GM23338 (cell line): ENCODE measurements around the gene HTR1E. TPM values are rescaled to one million over a fixed set of nuclear protein-coding genes. Genes with fewer than 3 reads are reported as not detected.

Experiments
- ATAC-seq: fragments of 200-7000 bp; cut with Tn5 transposase; 3 replicates; pipeline ENCODE4 v1.9.1; 2020
- DNase-seq: peaks from one replicate; pipeline ENCODE4 v3.0.0-alpha.2; 2015; ENCODE audit warnings: low spot score
- H2AFZ ChIP-seq: fragments of 200-600 bp; sonication (generic); 2 replicates; pipeline ENCODE4 v1.8.0; 2016; ENCODE audit warnings: antibody characterized with exemption, mild to moderate bottlenecking, moderate library complexity
- H3F3A ChIP-seq: fragments of 200-600 bp; sonication (generic); replicated peaks from 2 replicates; pipeline ENCODE4 v1.8.0; 2017; ENCODE audit warnings: antibody characterized with exemption, mixed run types, low read depth
- H3K27ac ChIP-seq: fragments of 200-600 bp; sonication (generic); 2 replicates; pipeline ENCODE4 v1.6.1; 2016; ENCODE audit warnings: low read depth
- H3K27me3 ChIP-seq: fragments of 200-600 bp; sonication (generic); 2 replicates; pipeline ENCODE4 v1.8.0; 2016; ENCODE audit warnings: mild to moderate bottlenecking, mixed run types, moderate library complexity; ENCODE audit not compliant: insufficient read depth
- H3K36me3 ChIP-seq: fragments of 200-600 bp; sonication (generic); 2 replicates; pipeline ENCODE4 v1.8.0; 2016; ENCODE audit warnings: mild to moderate bottlenecking; ENCODE audit not compliant: insufficient read depth
- H3K4me1 ChIP-seq: fragments of 200-600 bp; sonication (generic); 2 replicates; pipeline ENCODE4 v1.8.0; 2016; ENCODE audit warnings: mild to moderate bottlenecking, moderate library complexity; ENCODE audit not compliant: insufficient read depth
- H3K4me2 ChIP-seq: fragments of 200-600 bp; sonication (generic); 2 replicates; pipeline ENCODE4 v1.7.1; 2017; ENCODE audit warnings: mixed run types
- H3K4me3 ChIP-seq: fragments of 200-600 bp; sonication (generic); 2 replicates; pipeline ENCODE4 v1.6.1; 2016; ENCODE audit warnings: mixed run types
- H3K79me2 ChIP-seq: fragments of 200-600 bp; sonication (generic); replicated peaks from 2 replicates; pipeline ENCODE4 v1.8.0; 2017; ENCODE audit warnings: mild to moderate bottlenecking; ENCODE audit not compliant: insufficient read depth
- H3K9me2 ChIP-seq: fragments of 200-600 bp; sonication (generic); 2 replicates; pipeline ENCODE4 v1.8.0; 2017; ENCODE audit not compliant: insufficient read depth
- H4K20me1 ChIP-seq: fragments of 200-600 bp; sonication (generic); replicated peaks from 2 replicates; pipeline ENCODE4 v1.8.0; 2017; ENCODE audit warnings: mild to moderate bottlenecking; ENCODE audit not compliant: insufficient read depth
- H3K27ac Mint-ChIP-seq: 2 replicates; pipeline ENCODE4 v1.8.0; 2020; ENCODE audit warnings: inconsistent platforms, mild to moderate bottlenecking, moderate library complexity, mixed read lengths
- H3K27me3 Mint-ChIP-seq: 3 replicates; pipeline ENCODE4 v1.8.0; 2022; ENCODE audit warnings: low read depth, mild to moderate bottlenecking, moderate library complexity, mixed read lengths, inconsistent platforms; ENCODE audit not compliant: insufficient read depth, poor library complexity
- H3K36me3 Mint-ChIP-seq: 3 replicates; pipeline ENCODE4 v1.8.0; 2021; ENCODE audit warnings: low read depth, mild to moderate bottlenecking, inconsistent platforms, moderate library complexity, mixed read lengths
- H3K4me1 Mint-ChIP-seq: 3 replicates; pipeline ENCODE4 v1.8.0; 2020; ENCODE audit warnings: mild to moderate bottlenecking, inconsistent platforms, mixed read lengths
- H3K4me3 Mint-ChIP-seq: 3 replicates; pipeline ENCODE4 v1.8.0; 2021; ENCODE audit warnings: moderate library complexity, mild to moderate bottlenecking, inconsistent platforms, mixed read lengths
- H3K9me3 Mint-ChIP-seq: 3 replicates; pipeline ENCODE4 v1.8.0; 2020; ENCODE audit warnings: moderate library complexity, mild to moderate bottlenecking, inconsistent platforms, mixed read lengths
- CREB1 ChIP-seq: fragments of 250-450 bp; sonication (Bioruptor Pico); IDR thresholded peaks from 2 replicates; pipeline ENCODE4 v1.5.0; 2020; ENCODE audit warnings: low read depth, mild to moderate bottlenecking, moderate library complexity
- EZH2 ChIP-seq: fragments of 200-600 bp; sonication (generic); IDR thresholded peaks from one replicate; pipeline ENCODE4 v1.8.0; 2017; ENCODE audit warnings: antibody characterized with exemption, mild to moderate bottlenecking, low read depth; ENCODE audit not compliant: unreplicated experiment
- JUNB ChIP-seq: IDR thresholded peaks from one replicate; pipeline ENCODE4 v1.6.1; 2016; ENCODE audit warnings: antibody characterized with exemption; ENCODE audit not compliant: unreplicated experiment
- NANOG ChIP-seq: IDR thresholded peaks from 2 replicates; pipeline ENCODE4 v1.6.1; 2016; ENCODE audit warnings: antibody characterized with exemption, borderline replicate concordance
- POLR2AphosphoS5 ChIP-seq: IDR thresholded peaks from 2 replicates; pipeline ENCODE4 v1.6.1; 2016; ENCODE audit warnings: antibody characterized with exemption, low read depth
- STAT1 ChIP-seq: IDR thresholded peaks from one replicate; pipeline ENCODE4 v1.6.1; 2016; ENCODE audit warnings: antibody characterized with exemption; ENCODE audit not compliant: unreplicated experiment
- ZNF114 ChIP-seq: fragments of 250-450 bp; sonication (Bioruptor Pico); IDR thresholded peaks from 2 replicates; pipeline ENCODE4 v1.5.0; 2020; ENCODE audit warnings: mild to moderate bottlenecking, moderate library complexity
- ZNF331 ChIP-seq: fragments of 250-450 bp; sonication (Bioruptor Pico); IDR thresholded peaks from 2 replicates; pipeline ENCODE4 v1.5.0; 2020; ENCODE audit warnings: low read depth, mild to moderate bottlenecking, moderate library complexity
- polyA plus RNA-seq: library from polyadenylated mRNA; unstranded; fragments of >200 nt; fragmentation: Nextera tagmentation; extraction: Ambion mirVana; gene quantifications from 2 replicates; pipeline ENCODE4 v1.2.1, GENCODE V29; 2016
- total RNA-seq: library from RNA; depleted of rRNA; stranded (reverse); fragments of >200 nt; shearing (Covaris generic); gene quantifications from 2 replicates; pipeline ENCODE4 v1.2.3, GENCODE V29; 2014
- TF ChIP-seq, protein P1 (sequence below): IDR thresholded peaks from 2 replicates; pipeline ENCODE4 v1.6.1; 2016; ENCODE audit warnings: antibody characterized with exemption
- TF ChIP-seq, protein P2 (sequence below): IDR thresholded peaks from one replicate; pipeline ENCODE4 v1.6.1; 2018; ENCODE audit warnings: antibody characterized with exemption; ENCODE audit not compliant: unreplicated experiment
- TF ChIP-seq, protein P3 (sequence below): fragments of 250-450 bp; sonication (Bioruptor Pico); IDR thresholded peaks from 2 replicates; pipeline ENCODE4 v1.5.0; 2020; ENCODE audit warnings: mild to moderate bottlenecking, moderate library complexity

HTR1E gene
- total and polyA plus RNA-seq, 2 experiments from 2014 or later = not detected

DNA sequence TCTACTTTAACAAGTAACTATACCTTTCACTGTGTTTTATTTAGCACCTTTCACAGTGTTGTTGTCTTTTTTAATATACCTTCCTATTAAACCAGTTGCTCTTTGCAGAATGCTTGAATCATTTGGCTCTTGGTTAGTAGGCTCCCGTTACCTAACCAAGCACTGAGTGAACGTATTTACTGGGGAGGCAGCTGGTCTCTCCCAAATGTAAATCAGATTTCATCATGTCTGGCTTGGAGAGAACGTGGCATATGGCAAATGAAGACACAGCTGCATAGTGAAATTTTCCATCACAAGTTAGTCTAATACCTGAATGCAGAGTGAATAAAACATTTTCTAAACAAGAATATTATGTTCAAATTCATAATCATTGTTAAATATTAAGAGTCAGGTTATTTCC, 12.4 kb downstream of the HTR1E start:
- Mint-ChIP-seq H3K4me3 (no peak overlapping the region), H3K4me1 (peaks cover 2% of the 10 kb centered on the region; the same call in 1 of the 3 replicates), H3K9me3 (no peaks in the 10 kb centered on the region), H3K36me3 (no peaks in the 10 kb centered on the region), H3K27ac (no peak overlapping the region), H3K27me3 (no peaks in the 10 kb centered on the region)
- Histone ChIP-seq H4K20me1 (no peaks in the 10 kb centered on the region), H3K4me3 (no peak overlapping the region), H3K79me2 (no peaks in the 10 kb centered on the region), H3K4me1 (no peaks in the 10 kb centered on the region), H3K4me2 (no peak overlapping the region), H3K27ac (no peak overlapping the region), H2AFZ (no peak overlapping the region), H3F3A (no peaks in the 10 kb centered on the region), H3K9me2 (peaks cover 2% of the 10 kb centered on the region; the same call in 1 of the 2 replicates), H3K27me3 (no peaks in the 10 kb centered on the region), H3K36me3 (no peaks in the 10 kb centered on the region)
- no peak for ATAC-seq
- DNase-seq = no peak
- no peak for TF ChIP-seq CREB1
- no peak for TF ChIP-seq POLR2AphosphoS5
- no peak for TF ChIP-seq ZNF331 (CRISPR knock-in tag)
- no peak for TF ChIP-seq EZH2

DNA sequence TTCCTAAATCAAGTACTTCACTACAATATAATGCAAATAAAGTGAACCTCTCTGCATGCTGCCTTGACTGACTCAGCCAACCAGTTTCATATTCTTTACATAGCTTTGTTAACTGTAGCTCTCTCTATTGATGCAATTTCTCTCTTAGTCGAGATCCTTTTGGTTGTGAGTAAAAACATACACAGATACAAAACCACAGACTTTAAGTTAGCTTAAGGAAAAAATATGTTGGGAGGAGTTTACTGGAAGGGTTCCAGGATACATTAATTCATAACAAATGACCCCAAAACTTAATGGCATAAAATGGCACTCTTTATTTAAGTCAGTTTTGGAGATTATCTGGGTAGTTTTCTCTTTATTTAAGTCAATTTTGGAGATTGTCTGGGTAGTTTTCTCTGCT, 15.7 kb downstream of the HTR1E start:
- Histone ChIP-seq H2AFZ (no peak overlapping the region), H3K79me2 (no peaks in the 10 kb centered on the region), H3K9me2 (peaks cover 8% of the 10 kb centered on the region; the same call in 1 of the 2 replicates), H3K27me3 (no peaks in the 10 kb centered on the region), H4K20me1 (no peaks in the 10 kb centered on the region), H3F3A (no peaks in the 10 kb centered on the region), H3K36me3 (no peaks in the 10 kb centered on the region), H3K27ac (no peak overlapping the region), H3K4me3 (no peak overlapping the region), H3K4me2 (no peak overlapping the region), H3K4me1 (no peaks in the 10 kb centered on the region)
- H3K9me3 Mint-ChIP-seq = no peaks in the 10 kb centered on the region
- DNase-seq = no peak
- ATAC-seq = no peak
- H3K36me3 Mint-ChIP-seq = no peaks in the 10 kb centered on the region
- H3K4me3 Mint-ChIP-seq = no peak overlapping the region
- no peaks in the 10 kb centered on the region for H3K27me3 Mint-ChIP-seq
- H3K27ac Mint-ChIP-seq = no peak overlapping the region
- H3K4me1 Mint-ChIP-seq = peaks cover 2% of the 10 kb centered on the region; the same call in 1 of the 3 replicates
- TF ChIP-seq JUNB (no peak), EZH2 (no peak), NANOG (no peak), POLR2AphosphoS5 (no peak), ZNF114 (no peak), STAT1 (no peak)
- TF ChIP-seq, protein P1, sequence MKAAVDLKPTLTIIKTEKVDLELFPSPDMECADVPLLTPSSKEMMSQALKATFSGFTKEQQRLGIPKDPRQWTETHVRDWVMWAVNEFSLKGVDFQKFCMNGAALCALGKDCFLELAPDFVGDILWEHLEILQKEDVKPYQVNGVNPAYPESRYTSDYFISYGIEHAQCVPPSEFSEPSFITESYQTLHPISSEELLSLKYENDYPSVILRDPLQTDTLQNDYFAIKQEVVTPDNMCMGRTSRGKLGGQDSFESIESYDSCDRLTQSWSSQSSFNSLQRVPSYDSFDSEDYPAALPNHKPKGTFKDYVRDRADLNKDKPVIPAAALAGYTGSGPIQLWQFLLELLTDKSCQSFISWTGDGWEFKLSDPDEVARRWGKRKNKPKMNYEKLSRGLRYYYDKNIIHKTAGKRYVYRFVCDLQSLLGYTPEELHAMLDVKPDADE = no peak
- TF ChIP-seq, protein P2, sequence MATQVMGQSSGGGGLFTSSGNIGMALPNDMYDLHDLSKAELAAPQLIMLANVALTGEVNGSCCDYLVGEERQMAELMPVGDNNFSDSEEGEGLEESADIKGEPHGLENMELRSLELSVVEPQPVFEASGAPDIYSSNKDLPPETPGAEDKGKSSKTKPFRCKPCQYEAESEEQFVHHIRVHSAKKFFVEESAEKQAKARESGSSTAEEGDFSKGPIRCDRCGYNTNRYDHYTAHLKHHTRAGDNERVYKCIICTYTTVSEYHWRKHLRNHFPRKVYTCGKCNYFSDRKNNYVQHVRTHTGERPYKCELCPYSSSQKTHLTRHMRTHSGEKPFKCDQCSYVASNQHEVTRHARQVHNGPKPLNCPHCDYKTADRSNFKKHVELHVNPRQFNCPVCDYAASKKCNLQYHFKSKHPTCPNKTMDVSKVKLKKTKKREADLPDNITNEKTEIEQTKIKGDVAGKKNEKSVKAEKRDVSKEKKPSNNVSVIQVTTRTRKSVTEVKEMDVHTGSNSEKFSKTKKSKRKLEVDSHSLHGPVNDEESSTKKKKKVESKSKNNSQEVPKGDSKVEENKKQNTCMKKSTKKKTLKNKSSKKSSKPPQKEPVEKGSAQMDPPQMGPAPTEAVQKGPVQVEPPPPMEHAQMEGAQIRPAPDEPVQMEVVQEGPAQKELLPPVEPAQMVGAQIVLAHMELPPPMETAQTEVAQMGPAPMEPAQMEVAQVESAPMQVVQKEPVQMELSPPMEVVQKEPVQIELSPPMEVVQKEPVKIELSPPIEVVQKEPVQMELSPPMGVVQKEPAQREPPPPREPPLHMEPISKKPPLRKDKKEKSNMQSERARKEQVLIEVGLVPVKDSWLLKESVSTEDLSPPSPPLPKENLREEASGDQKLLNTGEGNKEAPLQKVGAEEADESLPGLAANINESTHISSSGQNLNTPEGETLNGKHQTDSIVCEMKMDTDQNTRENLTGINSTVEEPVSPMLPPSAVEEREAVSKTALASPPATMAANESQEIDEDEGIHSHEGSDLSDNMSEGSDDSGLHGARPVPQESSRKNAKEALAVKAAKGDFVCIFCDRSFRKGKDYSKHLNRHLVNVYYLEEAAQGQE = no peak
- TF ChIP-seq, protein P3, sequence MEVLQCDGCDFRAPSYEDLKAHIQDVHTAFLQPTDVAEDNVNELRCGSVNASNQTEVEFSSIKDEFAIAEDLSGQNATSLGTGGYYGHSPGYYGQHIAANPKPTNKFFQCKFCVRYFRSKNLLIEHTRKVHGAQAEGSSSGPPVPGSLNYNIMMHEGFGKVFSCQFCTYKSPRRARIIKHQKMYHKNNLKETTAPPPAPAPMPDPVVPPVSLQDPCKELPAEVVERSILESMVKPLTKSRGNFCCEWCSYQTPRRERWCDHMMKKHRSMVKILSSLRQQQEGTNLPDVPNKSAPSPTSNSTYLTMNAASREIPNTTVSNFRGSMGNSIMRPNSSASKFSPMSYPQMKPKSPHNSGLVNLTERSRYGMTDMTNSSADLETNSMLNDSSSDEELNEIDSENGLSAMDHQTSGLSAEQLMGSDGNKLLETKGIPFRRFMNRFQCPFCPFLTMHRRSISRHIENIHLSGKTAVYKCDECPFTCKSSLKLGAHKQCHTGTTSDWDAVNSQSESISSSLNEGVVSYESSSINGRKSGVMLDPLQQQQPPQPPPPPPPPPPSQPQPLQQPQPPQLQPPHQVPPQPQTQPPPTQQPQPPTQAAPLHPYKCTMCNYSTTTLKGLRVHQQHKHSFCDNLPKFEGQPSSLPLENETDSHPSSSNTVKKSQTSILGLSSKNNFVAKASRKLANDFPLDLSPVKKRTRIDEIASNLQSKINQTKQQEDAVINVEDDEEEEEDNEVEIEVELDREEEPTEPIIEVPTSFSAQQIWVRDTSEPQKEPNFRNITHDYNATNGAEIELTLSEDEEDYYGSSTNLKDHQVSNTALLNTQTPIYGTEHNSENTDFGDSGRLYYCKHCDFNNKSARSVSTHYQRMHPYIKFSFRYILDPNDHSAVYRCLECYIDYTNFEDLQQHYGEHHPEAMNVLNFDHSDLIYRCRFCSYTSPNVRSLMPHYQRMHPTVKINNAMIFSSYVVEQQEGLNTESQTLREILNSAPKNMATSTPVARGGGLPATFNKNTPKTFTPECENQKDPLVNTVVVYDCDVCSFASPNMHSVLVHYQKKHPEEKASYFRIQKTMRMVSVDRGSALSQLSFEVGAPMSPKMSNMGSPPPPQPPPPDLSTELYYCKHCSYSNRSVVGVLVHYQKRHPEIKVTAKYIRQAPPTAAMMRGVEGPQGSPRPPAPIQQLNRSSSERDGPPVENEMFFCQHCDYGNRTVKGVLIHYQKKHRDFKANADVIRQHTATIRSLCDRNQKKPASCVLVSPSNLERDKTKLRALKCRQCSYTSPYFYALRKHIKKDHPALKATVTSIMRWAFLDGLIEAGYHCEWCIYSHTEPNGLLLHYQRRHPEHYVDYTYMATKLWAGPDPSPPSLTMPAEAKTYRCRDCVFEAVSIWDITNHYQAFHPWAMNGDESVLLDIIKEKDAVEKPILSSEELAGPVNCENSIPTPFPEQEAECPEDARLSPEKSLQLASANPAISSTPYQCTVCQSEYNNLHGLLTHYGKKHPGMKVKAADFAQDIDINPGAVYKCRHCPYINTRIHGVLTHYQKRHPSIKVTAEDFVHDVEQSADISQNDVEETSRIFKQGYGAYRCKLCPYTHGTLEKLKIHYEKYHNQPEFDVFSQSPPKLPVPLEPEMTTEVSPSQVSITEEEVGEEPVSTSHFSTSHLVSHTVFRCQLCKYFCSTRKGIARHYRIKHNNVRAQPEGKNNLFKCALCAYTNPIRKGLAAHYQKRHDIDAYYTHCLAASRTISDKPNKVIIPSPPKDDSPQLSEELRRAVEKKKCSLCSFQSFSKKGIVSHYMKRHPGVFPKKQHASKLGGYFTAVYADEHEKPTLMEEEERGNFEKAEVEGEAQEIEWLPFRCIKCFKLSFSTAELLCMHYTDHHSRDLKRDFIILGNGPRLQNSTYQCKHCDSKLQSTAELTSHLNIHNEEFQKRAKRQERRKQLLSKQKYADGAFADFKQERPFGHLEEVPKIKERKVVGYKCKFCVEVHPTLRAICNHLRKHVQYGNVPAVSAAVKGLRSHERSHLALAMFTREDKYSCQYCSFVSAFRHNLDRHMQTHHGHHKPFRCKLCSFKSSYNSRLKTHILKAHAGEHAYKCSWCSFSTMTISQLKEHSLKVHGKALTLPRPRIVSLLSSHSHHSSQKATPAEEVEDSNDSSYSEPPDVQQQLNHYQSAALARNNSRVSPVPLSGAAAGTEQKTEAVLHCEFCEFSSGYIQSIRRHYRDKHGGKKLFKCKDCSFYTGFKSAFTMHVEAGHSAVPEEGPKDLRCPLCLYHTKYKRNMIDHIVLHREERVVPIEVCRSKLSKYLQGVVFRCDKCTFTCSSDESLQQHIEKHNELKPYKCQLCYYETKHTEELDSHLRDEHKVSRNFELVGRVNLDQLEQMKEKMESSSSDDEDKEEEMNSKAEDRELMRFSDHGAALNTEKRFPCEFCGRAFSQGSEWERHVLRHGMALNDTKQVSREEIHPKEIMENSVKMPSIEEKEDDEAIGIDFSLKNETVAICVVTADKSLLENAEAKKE (CRISPR knock-in tag) = no peak
